ENCODE results near the gene TRPC3.

Gene TRPC3

GRCh38 chr4:121952290-121952689 lies 430 bp upstream of the TRPC3 start:
- ChIA-PET CTCF (no interaction called here), POLR2A (ENCODE audit: low non-redundant PET) (no interaction called here)
- TF ChIP-seq, protein P1, sequence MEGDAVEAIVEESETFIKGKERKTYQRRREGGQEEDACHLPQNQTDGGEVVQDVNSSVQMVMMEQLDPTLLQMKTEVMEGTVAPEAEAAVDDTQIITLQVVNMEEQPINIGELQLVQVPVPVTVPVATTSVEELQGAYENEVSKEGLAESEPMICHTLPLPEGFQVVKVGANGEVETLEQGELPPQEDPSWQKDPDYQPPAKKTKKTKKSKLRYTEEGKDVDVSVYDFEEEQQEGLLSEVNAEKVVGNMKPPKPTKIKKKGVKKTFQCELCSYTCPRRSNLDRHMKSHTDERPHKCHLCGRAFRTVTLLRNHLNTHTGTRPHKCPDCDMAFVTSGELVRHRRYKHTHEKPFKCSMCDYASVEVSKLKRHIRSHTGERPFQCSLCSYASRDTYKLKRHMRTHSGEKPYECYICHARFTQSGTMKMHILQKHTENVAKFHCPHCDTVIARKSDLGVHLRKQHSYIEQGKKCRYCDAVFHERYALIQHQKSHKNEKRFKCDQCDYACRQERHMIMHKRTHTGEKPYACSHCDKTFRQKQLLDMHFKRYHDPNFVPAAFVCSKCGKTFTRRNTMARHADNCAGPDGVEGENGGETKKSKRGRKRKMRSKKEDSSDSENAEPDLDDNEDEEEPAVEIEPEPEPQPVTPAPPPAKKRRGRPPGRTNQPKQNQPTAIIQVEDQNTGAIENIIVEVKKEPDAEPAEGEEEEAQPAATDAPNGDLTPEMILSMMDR (conservative IDR thresholded peaks at IDR 0.05; ENCODE audit: low read depth), result no peak
- DNase-seq (ENCODE audit: low spot score), result no peak
- no peak overlapping the region for H3K27ac ChIP-seq

GRCh38 chr4:121950680-121951520 lies 960 bp downstream of the TRPC3 start:
- CTCF ChIA-PET, result interaction anchor here (0.6 kb wide), 2 partner anchors 218 to 220 kb away, joined by 4 read pairs; no protein-coding TSS in a partner anchor
- POLR2A ChIA-PET (ENCODE audit: low non-redundant PET), result no interaction called here
- TF ChIP-seq, protein P1 (conservative IDR thresholded peaks at IDR 0.05; ENCODE audit: low read depth), result no peak
- peak; percentile 5 for DNase-seq (ENCODE audit: low spot score)
- no peak overlapping the region for H3K27ac ChIP-seq

DNA sequence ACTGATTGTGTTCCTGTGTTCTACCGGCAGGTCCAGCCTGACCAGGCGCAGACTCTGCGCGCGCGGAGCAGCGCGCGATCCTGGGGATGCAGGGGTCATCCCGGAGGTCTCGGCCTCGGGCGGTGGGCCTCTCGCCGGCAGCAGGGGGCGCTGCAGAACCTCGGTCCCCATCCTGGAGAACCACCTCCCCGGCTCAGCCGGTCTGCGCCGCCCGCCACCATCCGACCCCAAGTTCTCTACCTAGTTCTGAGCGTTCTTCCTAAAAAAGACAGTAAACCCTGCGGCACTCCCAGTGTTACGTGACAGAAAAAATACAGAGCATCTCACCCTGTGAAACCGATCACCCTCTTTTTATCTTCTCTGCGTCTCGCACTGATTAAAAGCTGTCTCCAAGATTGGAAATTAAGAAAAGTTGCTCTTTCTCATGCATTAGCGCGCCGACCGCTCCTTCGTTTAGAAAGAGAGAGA lies 1.6 kb downstream of the TRPC3 start:
- TF ChIP-seq, protein P1 (conservative IDR thresholded peaks at IDR 0.05; ENCODE audit: low read depth), result peak; percentile 44
- POLR2A ChIA-PET (ENCODE audit: low non-redundant PET), result no interaction called here
- CTCF ChIA-PET, result interaction anchor here (0.6 kb wide), 2 partner anchors 217 to 221 kb away, joined by 4 read pairs; no protein-coding TSS in a partner anchor
- DNase-seq (ENCODE audit: low spot score), result peak; percentile 42
- no peak overlapping the region for H3K27ac ChIP-seq

GRCh38 chr4:121946644-121947043 lies 5.2 kb downstream of the TRPC3 start:
- TF ChIP-seq, protein P1 (conservative IDR thresholded peaks at IDR 0.05; ENCODE audit: low read depth), result no peak
- no peak for DNase-seq (ENCODE audit: low spot score)
- CTCF ChIA-PET, result no interaction called here
- POLR2A ChIA-PET (ENCODE audit: low non-redundant PET), result no interaction called here
- no peak overlapping the region for H3K27ac ChIP-seq

DNA sequence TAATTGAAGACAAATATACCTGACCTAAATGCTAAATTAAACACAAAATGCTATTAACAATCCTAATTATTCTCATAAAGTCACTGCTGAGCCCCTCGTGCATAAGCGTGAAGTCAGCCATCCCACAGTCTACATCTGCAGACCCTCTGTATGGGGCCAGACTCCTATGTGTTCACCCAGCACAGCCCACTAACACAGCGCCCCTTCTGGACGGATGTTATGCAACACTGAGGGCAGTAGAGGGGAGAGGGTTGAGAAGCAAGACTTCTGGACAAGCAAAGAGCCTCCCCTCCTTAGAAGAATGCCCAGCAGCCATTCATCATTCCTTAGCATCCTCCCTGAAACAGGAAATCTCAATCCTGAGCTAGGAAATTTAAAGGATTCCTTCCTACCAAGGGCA lies 7.9 kb downstream of the TRPC3 start:
- ChIA-PET POLR2A (ENCODE audit: low non-redundant PET) (no interaction called here), CTCF (interaction anchor here (0.7 kb wide), 1 partner anchor 390 kb away, joined by 4 read pairs; no protein-coding TSS in a partner anchor)
- DNase-seq (ENCODE audit: low spot score), result peak; percentile 8
- H3K27ac ChIP-seq, result no peak overlapping the region
- TF ChIP-seq, protein P1 (conservative IDR thresholded peaks at IDR 0.05; ENCODE audit: low read depth), result no peak

DNA sequence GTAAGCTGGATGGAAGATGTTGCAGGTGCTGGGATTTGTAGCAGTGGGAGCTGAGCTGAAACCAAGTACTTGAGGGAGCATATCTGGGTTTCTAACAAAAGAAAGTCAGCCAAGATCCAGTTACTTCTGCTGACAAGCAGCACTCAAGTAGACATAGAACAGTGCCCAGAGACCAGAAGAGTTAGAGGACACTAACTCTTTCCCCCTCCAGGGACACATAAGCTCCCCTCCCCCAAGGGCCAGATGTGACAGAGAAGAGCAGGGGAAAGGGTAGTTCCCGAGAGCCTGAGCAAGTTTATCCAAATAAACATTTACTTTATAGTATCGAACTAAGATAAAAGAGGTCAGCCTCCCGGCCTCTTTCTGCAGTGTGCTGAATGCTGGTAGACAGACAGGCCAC lies 12.2 kb downstream of the TRPC3 start:
- ChIA-PET POLR2A (ENCODE audit: low non-redundant PET) (no interaction called here), CTCF (no interaction called here)
- H3K27ac ChIP-seq, result no peak overlapping the region
- TF ChIP-seq, protein P1 (conservative IDR thresholded peaks at IDR 0.05; ENCODE audit: low read depth), result no peak
- DNase-seq (ENCODE audit: low spot score), result no peak

All from RWPE1 (cell line).